Measurements from ENCODE around the gene MILR1. TPM values are rescaled to one million over a fixed set of nuclear protein-coding genes. Genes with fewer than 3 reads are reported as not detected.
"Not testable (repeated sequence)": the region's sequence is repeated elsewhere in the genome, so short reads cannot be mapped to it uniquely, and the experiment has no call there.

MILR1 gene
- total and polyA plus RNA-seq, 4 donors = 1.2 to 3.8 (median 1.9) TPM

DNA sequence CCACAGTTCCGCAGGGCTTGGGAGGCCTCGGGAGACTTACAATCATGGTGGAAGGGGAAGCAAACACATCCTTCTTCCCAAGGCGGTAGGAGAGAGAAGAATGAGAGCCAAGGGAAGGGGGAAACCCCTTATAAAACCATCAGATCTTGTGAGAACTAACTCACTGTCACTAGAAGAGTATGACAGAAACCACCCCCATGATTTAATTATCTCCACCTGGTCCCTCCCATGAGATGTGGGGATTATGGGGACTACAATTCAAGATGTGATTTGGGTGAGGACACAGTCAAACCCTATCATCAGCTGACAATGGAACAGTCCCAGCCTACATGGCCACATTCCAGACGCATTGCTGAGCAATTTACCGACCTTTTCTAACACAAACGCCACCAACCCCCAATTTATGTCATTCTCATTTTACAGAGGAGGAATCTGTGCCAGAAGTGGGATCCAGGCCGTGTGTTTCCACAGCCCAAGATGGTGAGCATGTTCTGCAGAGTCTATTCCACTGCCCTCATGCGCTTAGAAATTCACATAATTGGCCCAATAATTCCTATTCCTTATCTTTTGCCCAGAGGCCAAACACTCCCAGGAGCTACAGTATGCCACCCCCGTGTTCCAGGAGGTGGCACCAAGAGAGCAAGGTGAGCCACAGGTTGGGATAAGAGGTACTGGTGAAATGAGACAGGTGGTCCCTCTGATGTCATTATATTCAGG is 17.3 kb downstream of the MILR1 start (continued):
- no peak for TF ChIP-seq FOXA2 (IDR thresholded peaks at IDR 0.05)
- no peak for TF ChIP-seq RXRA (IDR thresholded peaks at IDR 0.05)

DNA sequence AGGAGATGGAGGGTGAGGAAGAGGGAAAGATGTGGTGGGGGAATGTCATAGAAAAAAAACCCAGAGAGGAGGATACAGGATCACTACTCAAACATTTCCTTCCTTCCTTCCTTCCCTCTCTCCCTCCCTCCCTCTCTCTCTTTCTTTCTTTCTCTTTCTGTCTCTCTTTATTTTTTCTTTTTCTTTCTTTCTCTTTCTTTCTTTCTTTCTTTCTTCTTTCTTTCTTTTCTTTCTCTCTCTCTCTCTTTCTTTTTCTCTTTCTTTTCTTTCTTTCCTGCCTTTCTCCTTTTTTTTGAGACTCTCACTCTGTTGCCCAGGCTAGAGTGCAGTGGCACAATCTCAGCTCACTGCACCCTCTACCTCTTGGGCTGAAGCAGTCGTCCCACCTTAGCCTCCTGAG is 17.9 kb downstream of the MILR1 start:
- not testable (repeated sequence) for H3K27me3 ChIP-seq (ENCODE audit: control insufficient read depth in 4 of 4, insufficient read depth in 4 of 4, low read length in 3 of 4); H3K36me3 ChIP-seq (ENCODE audit: control insufficient read depth in 4 of 4, insufficient read depth in 3 of 4, low read depth in 1 of 4, low read length in 3 of 4); H3K9ac ChIP-seq (ENCODE audit: low read depth in 1 of 2, low read length in 2 of 2); DNase-seq (ENCODE audit: low spot score); H3K4me1 ChIP-seq (ENCODE audit: control insufficient read depth in 4 of 4, insufficient read depth in 4 of 4, low read length in 3 of 4); H3K9me3 ChIP-seq (ENCODE audit: control insufficient read depth in 4 of 4, low read length in 3 of 4); H3K27ac ChIP-seq (ENCODE audit: low read depth in 1 of 2, low read length in 2 of 2); H3K4me3 ChIP-seq (ENCODE audit: low read depth in 1 of 3, low read length in 3 of 3)
- 61% methylated on average over 1 of the region's 1 CpG for WGBS

DNA sequence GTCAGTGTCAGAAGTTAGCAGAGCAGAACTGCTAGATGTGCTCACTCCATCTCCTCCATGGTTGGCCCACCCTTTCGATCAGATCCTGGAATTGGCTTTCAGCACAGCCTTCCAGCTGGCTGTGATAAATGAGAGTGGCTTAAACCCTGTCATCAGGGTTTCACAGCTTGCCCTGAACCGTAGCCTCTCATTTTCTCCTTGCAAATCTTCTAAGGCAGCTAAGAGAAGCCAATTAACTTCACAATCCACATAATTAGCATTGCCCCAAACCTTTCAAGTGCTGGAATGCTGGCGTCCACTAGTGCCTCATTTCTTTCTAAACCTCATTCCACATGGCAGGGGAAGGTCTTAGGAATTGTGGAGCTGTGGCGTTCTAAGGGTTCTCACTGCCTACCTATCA is 21.7 kb downstream of the MILR1 start:
- Histone ChIP-seq H3K27me3 (ENCODE audit: control insufficient read depth in 4 of 4, insufficient read depth in 4 of 4, low read length in 3 of 4) (no peaks in the 10 kb centered on the region), H3K4me1 (ENCODE audit: control insufficient read depth in 4 of 4, insufficient read depth in 4 of 4, low read length in 3 of 4) (no peaks in the 10 kb centered on the region), H3K9ac (ENCODE audit: low read depth in 1 of 2, low read length in 2 of 2) (no peak overlapping the region), H3K27ac (ENCODE audit: low read depth in 1 of 2, low read length in 2 of 2) (no peak overlapping the region), H3K4me3 (ENCODE audit: low read depth in 1 of 3, low read length in 3 of 3) (no peak overlapping the region), H3K9me3 (ENCODE audit: control insufficient read depth in 4 of 4, low read length in 3 of 4) (no peaks in the 10 kb centered on the region), H3K36me3 (ENCODE audit: control insufficient read depth in 4 of 4, insufficient read depth in 3 of 4, low read depth in 1 of 4, low read length in 3 of 4) (peaks cover 0 to 2% (median 0%) of the 10 kb centered on the region in 4 donors)
- no peak for TF ChIP-seq EGR1 (IDR thresholded peaks at IDR 0.05; ENCODE audit: low read depth in 2 of 2)
- no peak for TF ChIP-seq NR2F2 (IDR thresholded peaks at IDR 0.05)
- 88% methylated on average over 4 of the region's 4 CpGs for WGBS
- no peak for DNase-seq (ENCODE audit: low spot score)

DNA sequence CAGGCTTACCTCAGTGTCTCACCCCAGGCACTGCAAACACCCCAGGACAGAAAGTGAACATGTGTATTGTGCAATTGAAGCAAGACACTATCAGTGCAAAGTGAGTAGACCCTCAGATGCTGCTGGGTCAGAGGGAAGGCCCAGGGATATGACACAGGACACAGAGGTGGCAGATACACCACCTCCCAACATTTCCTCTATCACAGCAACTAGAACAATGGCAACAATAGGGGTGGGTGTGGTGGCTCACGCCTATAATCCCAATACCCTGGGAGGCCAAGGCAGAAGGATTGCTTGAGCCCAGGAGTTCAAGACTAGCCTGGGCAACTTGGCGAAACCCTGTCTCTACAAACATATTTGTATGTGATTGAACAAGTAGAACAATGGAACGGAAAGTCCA is 22.5 kb downstream of the MILR1 start:
- 92% methylated on average over 3 of the region's 3 CpGs for WGBS
- TF ChIP-seq FOXA2 (IDR thresholded peaks at IDR 0.05) (no peak), RXRA (IDR thresholded peaks at IDR 0.05) (no peak), HNF4A (conservative IDR thresholded peaks at IDR 0.05) (no peak), FOXA1 (IDR thresholded peaks at IDR 0.05) (no peak), NR2F2 (IDR thresholded peaks at IDR 0.05) (no peak), YY1 (IDR thresholded peaks at IDR 0.05) (no peak), SP1 (IDR thresholded peaks at IDR 0.05) (no peak), EGR1 (IDR thresholded peaks at IDR 0.05; ENCODE audit: low read depth in 2 of 2) (no peak), RAD21 (IDR thresholded peaks at IDR 0.05) (no peak), TAF1 (conservative IDR thresholded peaks at IDR 0.05) (no peak), JUND (IDR thresholded peaks at IDR 0.05) (no peak)
- TF ChIP-seq, protein P1, sequence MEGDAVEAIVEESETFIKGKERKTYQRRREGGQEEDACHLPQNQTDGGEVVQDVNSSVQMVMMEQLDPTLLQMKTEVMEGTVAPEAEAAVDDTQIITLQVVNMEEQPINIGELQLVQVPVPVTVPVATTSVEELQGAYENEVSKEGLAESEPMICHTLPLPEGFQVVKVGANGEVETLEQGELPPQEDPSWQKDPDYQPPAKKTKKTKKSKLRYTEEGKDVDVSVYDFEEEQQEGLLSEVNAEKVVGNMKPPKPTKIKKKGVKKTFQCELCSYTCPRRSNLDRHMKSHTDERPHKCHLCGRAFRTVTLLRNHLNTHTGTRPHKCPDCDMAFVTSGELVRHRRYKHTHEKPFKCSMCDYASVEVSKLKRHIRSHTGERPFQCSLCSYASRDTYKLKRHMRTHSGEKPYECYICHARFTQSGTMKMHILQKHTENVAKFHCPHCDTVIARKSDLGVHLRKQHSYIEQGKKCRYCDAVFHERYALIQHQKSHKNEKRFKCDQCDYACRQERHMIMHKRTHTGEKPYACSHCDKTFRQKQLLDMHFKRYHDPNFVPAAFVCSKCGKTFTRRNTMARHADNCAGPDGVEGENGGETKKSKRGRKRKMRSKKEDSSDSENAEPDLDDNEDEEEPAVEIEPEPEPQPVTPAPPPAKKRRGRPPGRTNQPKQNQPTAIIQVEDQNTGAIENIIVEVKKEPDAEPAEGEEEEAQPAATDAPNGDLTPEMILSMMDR (IDR thresholded peaks at IDR 0.05; ENCODE audit: low read depth, low read length, missing input control) = no peak
- TF ChIP-seq, protein P2, sequence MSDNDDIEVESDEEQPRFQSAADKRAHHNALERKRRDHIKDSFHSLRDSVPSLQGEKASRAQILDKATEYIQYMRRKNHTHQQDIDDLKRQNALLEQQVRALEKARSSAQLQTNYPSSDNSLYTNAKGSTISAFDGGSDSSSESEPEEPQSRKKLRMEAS (IDR thresholded peaks at IDR 0.05) = no peak
- TF ChIP-seq, protein P3, sequence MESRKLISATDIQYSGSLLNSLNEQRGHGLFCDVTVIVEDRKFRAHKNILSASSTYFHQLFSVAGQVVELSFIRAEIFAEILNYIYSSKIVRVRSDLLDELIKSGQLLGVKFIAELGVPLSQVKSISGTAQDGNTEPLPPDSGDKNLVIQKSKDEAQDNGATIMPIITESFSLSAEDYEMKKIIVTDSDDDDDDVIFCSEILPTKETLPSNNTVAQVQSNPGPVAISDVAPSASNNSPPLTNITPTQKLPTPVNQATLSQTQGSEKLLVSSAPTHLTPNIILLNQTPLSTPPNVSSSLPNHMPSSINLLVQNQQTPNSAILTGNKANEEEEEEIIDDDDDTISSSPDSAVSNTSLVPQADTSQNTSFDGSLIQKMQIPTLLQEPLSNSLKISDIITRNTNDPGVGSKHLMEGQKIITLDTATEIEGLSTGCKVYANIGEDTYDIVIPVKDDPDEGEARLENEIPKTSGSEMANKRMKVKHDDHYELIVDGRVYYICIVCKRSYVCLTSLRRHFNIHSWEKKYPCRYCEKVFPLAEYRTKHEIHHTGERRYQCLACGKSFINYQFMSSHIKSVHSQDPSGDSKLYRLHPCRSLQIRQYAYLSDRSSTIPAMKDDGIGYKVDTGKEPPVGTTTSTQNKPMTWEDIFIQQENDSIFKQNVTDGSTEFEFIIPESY (IDR thresholded peaks at IDR 0.05) = no peak

More for the DNA sequence above, 22.5 kb downstream of the MILR1 start:
- no peak overlapping the region for H3K4me3 ChIP-seq (ENCODE audit: low read depth in 1 of 3, low read length in 3 of 3)
- H3K27ac ChIP-seq (ENCODE audit: low read depth in 1 of 2, low read length in 2 of 2) = no peak overlapping the region
- H3K27me3 ChIP-seq (ENCODE audit: control insufficient read depth in 4 of 4, insufficient read depth in 4 of 4, low read length in 3 of 4) = no peaks in the 10 kb centered on the region
- no peak overlapping the region for H3K9ac ChIP-seq (ENCODE audit: low read depth in 1 of 2, low read length in 2 of 2)
- peaks cover 0 to under 1% (median 0%) of the 10 kb centered on the region in 4 donors for H3K36me3 ChIP-seq (ENCODE audit: control insufficient read depth in 4 of 4, insufficient read depth in 3 of 4, low read depth in 1 of 4, low read length in 3 of 4)
- DNase-seq (ENCODE audit: low spot score) = no peak
- H3K9me3 ChIP-seq (ENCODE audit: control insufficient read depth in 4 of 4, low read length in 3 of 4) = no peaks in the 10 kb centered on the region
- no peaks in the 10 kb centered on the region for H3K4me1 ChIP-seq (ENCODE audit: control insufficient read depth in 4 of 4, insufficient read depth in 4 of 4, low read length in 3 of 4)

Measured in liver (tissue), 9 donors.